Measurements from ENCODE around the gene NMUR1.

- TF ChIP-seq, protein P1, sequence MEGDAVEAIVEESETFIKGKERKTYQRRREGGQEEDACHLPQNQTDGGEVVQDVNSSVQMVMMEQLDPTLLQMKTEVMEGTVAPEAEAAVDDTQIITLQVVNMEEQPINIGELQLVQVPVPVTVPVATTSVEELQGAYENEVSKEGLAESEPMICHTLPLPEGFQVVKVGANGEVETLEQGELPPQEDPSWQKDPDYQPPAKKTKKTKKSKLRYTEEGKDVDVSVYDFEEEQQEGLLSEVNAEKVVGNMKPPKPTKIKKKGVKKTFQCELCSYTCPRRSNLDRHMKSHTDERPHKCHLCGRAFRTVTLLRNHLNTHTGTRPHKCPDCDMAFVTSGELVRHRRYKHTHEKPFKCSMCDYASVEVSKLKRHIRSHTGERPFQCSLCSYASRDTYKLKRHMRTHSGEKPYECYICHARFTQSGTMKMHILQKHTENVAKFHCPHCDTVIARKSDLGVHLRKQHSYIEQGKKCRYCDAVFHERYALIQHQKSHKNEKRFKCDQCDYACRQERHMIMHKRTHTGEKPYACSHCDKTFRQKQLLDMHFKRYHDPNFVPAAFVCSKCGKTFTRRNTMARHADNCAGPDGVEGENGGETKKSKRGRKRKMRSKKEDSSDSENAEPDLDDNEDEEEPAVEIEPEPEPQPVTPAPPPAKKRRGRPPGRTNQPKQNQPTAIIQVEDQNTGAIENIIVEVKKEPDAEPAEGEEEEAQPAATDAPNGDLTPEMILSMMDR (IDR thresholded peaks at IDR 0.05; ENCODE audit: insufficient read depth, low read length, poor library complexity, severe bottlenecking), result peak; percentile 18
- TF ChIP-seq EZH2phosphoT487 (conservative IDR thresholded peaks at IDR 0.05; ENCODE audit: low read length), result no peak
Observed at GRCh38 chr2:231563378-231563961, 33.2 kb upstream of the NMUR1 start.

Data from SU-DHL-6 (cell line).